Measurements from ENCODE around the gene UNCX.
"Not testable (repeated sequence)": the region's sequence is repeated elsewhere in the genome, so short reads cannot be mapped to it uniquely, and the experiment has no call there.

Gene UNCX

GRCh38 chr7:1232623-1233332 lies at the start of gene UNCX:
Gene UNCX (plus strand): TSS chr7:1232872. CDS start chr7:1233018, 146 bp downstream.
- DNase-seq: no peak

- DNase-seq: no peak
Measured at GRCh38 chr7:1187127-1187526, 45.5 kb upstream of the UNCX start.

- DNase-seq: no peak
Measured at GRCh38 chr7:1188720-1189294, 43.9 kb upstream of the UNCX start.

GRCh38 chr7:1189986-1190772 lies 42.5 kb upstream of the UNCX start:
- no peak for DNase-seq

GRCh38 chr7:1192171-1192676 lies 40.4 kb upstream of the UNCX start:
- DNase-seq: no peak

GRCh38 chr7:1193593-1194424 lies 38.9 kb upstream of the UNCX start:
- peak; percentile 65 for DNase-seq

- not testable (repeated sequence) for DNase-seq
Measured at GRCh38 chr7:1196441-1196840, 36.2 kb upstream of the UNCX start.

- DNase-seq: no peak
Measured at GRCh38 chr7:1196950-1197349, 35.7 kb upstream of the UNCX start.

- DNase-seq: no peak
Measured at GRCh38 chr7:1197997-1198625, 34.6 kb upstream of the UNCX start.

- peak; percentile 58 for DNase-seq
Measured at GRCh38 chr7:1200045-1200444, 32.6 kb upstream of the UNCX start.

- no peak for DNase-seq
Measured at GRCh38 chr7:1201916-1202315, 30.8 kb upstream of the UNCX start.

- not testable (repeated sequence) for DNase-seq
Measured at GRCh38 chr7:1202914-1203313, 29.8 kb upstream of the UNCX start.

- DNase-seq: no peak
Measured at GRCh38 chr7:1204460-1205140, 28.1 kb upstream of the UNCX start.

GRCh38 chr7:1205742-1206141 lies 26.9 kb upstream of the UNCX start:
- not testable (repeated sequence) for DNase-seq

GRCh38 chr7:1209097-1209496 lies 23.6 kb upstream of the UNCX start:
- DNase-seq: no peak

- no peak for DNase-seq
Measured at GRCh38 chr7:1210321-1210978, 22.2 kb upstream of the UNCX start.

- no peak for DNase-seq
Measured at GRCh38 chr7:1210979-1211608, 21.6 kb upstream of the UNCX start.

- DNase-seq: no peak
Measured at GRCh38 chr7:1211611-1212010, 21.1 kb upstream of the UNCX start.

GRCh38 chr7:1212025-1212424 lies 20.6 kb upstream of the UNCX start:
- DNase-seq: not testable (repeated sequence)

GRCh38 chr7:1214516-1214915 lies 18.2 kb upstream of the UNCX start:
- DNase-seq: no peak
